Measurements from ENCODE around the gene RDX. TPM values are rescaled to one million over a fixed set of nuclear protein-coding genes. Genes with fewer than 3 reads are reported as not detected.

RDX gene
- total RNA-seq, 4 donors from 2014 or later, result 95.7 to 140 (median 115) TPM

GRCh38 chr11:110318638-110319404 lies 22.4 kb upstream of the RDX start:
- intact Hi-C loops (cut with DNase I; ENCODE audit: low total_unique reads), result no loop called here
- DNase-seq (no peak), ATAC-seq (no peak)
- Histone ChIP-seq H3K36me3 (no peaks in the 10 kb centered on the region), H3K4me1 (peaks cover 0 to 5% of the 10 kb centered on the region in 2 donors), H3K4me3 (no peak overlapping the region), H3K27me3 (no peaks in the 10 kb centered on the region), H3K9me3 (no peaks in the 10 kb centered on the region), H3K27ac (no peak overlapping the region)
- TF ChIP-seq POLR2A (IDR thresholded peaks at IDR 0.05) (no peak), CTCF (IDR thresholded peaks at IDR 0.05 in 4 of 5, conservative IDR thresholded peaks at IDR 0.05 in 1 of 5) (no peak)
- in situ Hi-C loops (cut with MboI; ENCODE audit: low sequenced_read_pairs in 4 of 4), result no loop called here

- H3K4me1 ChIP-seq, result peaks cover 0 to 5% of the 10 kb centered on the region in 2 donors
- TF ChIP-seq POLR2A (IDR thresholded peaks at IDR 0.05) (no peak), CTCF (IDR thresholded peaks at IDR 0.05 in 4 of 5, conservative IDR thresholded peaks at IDR 0.05 in 1 of 5) (no peak)
- in situ Hi-C loops (cut with MboI; ENCODE audit: low sequenced_read_pairs in 4 of 4), result no loop called here
- no peak overlapping the region for H3K27ac ChIP-seq
- DNase-seq, result no peak
- no peaks in the 10 kb centered on the region for H3K27me3 ChIP-seq
- H3K36me3 ChIP-seq, result no peaks in the 10 kb centered on the region
- intact Hi-C loops (cut with DNase I; ENCODE audit: low total_unique reads), result no loop called here
- peak; percentile 66 to 68 for ATAC-seq
- H3K9me3 ChIP-seq, result no peaks in the 10 kb centered on the region
- no peak overlapping the region for H3K4me3 ChIP-seq
Observed at GRCh38 chr11:110317516-110317932, 21.1 kb upstream of the RDX start.

GRCh38 chr11:110314366-110315095 lies 18.1 kb upstream of the RDX start:
- Histone ChIP-seq H3K27me3 (no peaks in the 10 kb centered on the region), H3K4me1 (peaks cover 0 to 5% of the 10 kb centered on the region in 2 donors), H3K4me3 (no peak overlapping the region), H3K9me3 (no peaks in the 10 kb centered on the region), H3K36me3 (no peaks in the 10 kb centered on the region), H3K27ac (no peak overlapping the region)
- TF ChIP-seq POLR2A (IDR thresholded peaks at IDR 0.05) (no peak), CTCF (IDR thresholded peaks at IDR 0.05 in 4 of 5, conservative IDR thresholded peaks at IDR 0.05 in 1 of 5) (no peak)
- DNase-seq (no peak), ATAC-seq (no peak)
- intact Hi-C loops (cut with DNase I; ENCODE audit: low total_unique reads) (no loop called here), in situ Hi-C loops (cut with MboI; ENCODE audit: low sequenced_read_pairs in 4 of 4) (no loop called here)

GRCh38 chr11:110312670-110313069 lies 16.3 kb upstream of the RDX start:
- ATAC-seq, result no peak
- Histone ChIP-seq H3K27ac (no peak overlapping the region), H3K4me3 (no peak overlapping the region), H3K36me3 (no peaks in the 10 kb centered on the region), H3K4me1 (no peaks in the 10 kb centered on the region), H3K27me3 (no peaks in the 10 kb centered on the region), H3K9me3 (no peaks in the 10 kb centered on the region)
- TF ChIP-seq CTCF (IDR thresholded peaks at IDR 0.05 in 4 of 5, conservative IDR thresholded peaks at IDR 0.05 in 1 of 5) (no peak), POLR2A (IDR thresholded peaks at IDR 0.05) (no peak)
- DNase-seq, result no peak
- in situ Hi-C loops (cut with MboI; ENCODE audit: low sequenced_read_pairs in 4 of 4), result no loop called here
- intact Hi-C loops (cut with DNase I; ENCODE audit: low total_unique reads), result no loop called here
